ENCODE data around the gene MOB2.
A peak's percentile ranks its signal among the peaks of the same experiment; 100 is the strongest.

The MOB2 gene

GRCh38 chr11:1459219-1459575 is 27.4 kb downstream of the MOB2 start:
- H3K9ac ChIP-seq (ENCODE audit: low read length in 5 of 5), result no peak overlapping the region
- H3K27ac ChIP-seq (ENCODE audit: low read depth, low read length), result no peak overlapping the region
- H3K36me3 ChIP-seq (ENCODE audit: control insufficient read depth in 5 of 5, insufficient read depth in 5 of 5, low read length in 5 of 5), result no peaks in the 10 kb centered on the region
- no peaks in the 10 kb centered on the region for H3K27me3 ChIP-seq (ENCODE audit: control insufficient read depth in 5 of 5, insufficient read depth in 4 of 5, low read length in 5 of 5)
- H3K4me1 ChIP-seq (ENCODE audit: control insufficient read depth in 5 of 5, insufficient read depth in 5 of 5, low read length in 5 of 5), result peaks cover 0 to 25% (median 11%) of the 10 kb centered on the region in 5 donors
- H3K4me3 ChIP-seq (ENCODE audit: low read depth in 1 of 5, low read length in 5 of 5), result no peak overlapping the region
- H3K9me3 ChIP-seq (ENCODE audit: control insufficient read depth in 5 of 5, low read length in 5 of 5), result peaks cover 0 to under 1% (median 0%) of the 10 kb centered on the region in 5 donors

- peaks cover 0 to under 1% (median 0%) of the 10 kb centered on the region in 5 donors for H3K27me3 ChIP-seq (ENCODE audit: control insufficient read depth in 5 of 5, insufficient read depth in 4 of 5, low read length in 5 of 5)
- no peaks in the 10 kb centered on the region for H3K9me3 ChIP-seq (ENCODE audit: control insufficient read depth in 5 of 5, low read length in 5 of 5)
- no peak overlapping the region for H3K27ac ChIP-seq (ENCODE audit: low read depth, low read length)
- no peaks in the 10 kb centered on the region for H3K36me3 ChIP-seq (ENCODE audit: control insufficient read depth in 5 of 5, insufficient read depth in 5 of 5, low read length in 5 of 5)
- no peak overlapping the region for H3K4me3 ChIP-seq (ENCODE audit: low read depth in 1 of 5, low read length in 5 of 5)
- H3K4me1 ChIP-seq (ENCODE audit: control insufficient read depth in 5 of 5, insufficient read depth in 5 of 5, low read length in 5 of 5), result peaks cover 0 to 25% (median 11%) of the 10 kb centered on the region in 5 donors
- peak overlapping the region in 1 of 5 donors; percentile 30 for H3K9ac ChIP-seq (ENCODE audit: low read length in 5 of 5)
Measured at GRCh38 chr11:1458340-1459218, 28.0 kb downstream of the MOB2 start.

GRCh38 chr11:1457856-1458255 is 28.7 kb downstream of the MOB2 start:
- H3K27me3 ChIP-seq (ENCODE audit: control insufficient read depth in 5 of 5, insufficient read depth in 4 of 5, low read length in 5 of 5), result peaks cover 0 to 8% (median 4%) of the 10 kb centered on the region in 5 donors
- H3K9me3 ChIP-seq (ENCODE audit: control insufficient read depth in 5 of 5, low read length in 5 of 5), result no peaks in the 10 kb centered on the region
- H3K36me3 ChIP-seq (ENCODE audit: control insufficient read depth in 5 of 5, insufficient read depth in 5 of 5, low read length in 5 of 5), result no peaks in the 10 kb centered on the region
- no peak overlapping the region for H3K27ac ChIP-seq (ENCODE audit: low read depth, low read length)
- H3K4me1 ChIP-seq (ENCODE audit: control insufficient read depth in 5 of 5, insufficient read depth in 5 of 5, low read length in 5 of 5), result peaks cover 0 to 25% (median 11%) of the 10 kb centered on the region in 5 donors
- H3K4me3 ChIP-seq (ENCODE audit: low read depth in 1 of 5, low read length in 5 of 5), result no peak overlapping the region
- H3K9ac ChIP-seq (ENCODE audit: low read length in 5 of 5), result no peak overlapping the region

- Histone ChIP-seq H3K9ac (ENCODE audit: low read length in 5 of 5) (no peak overlapping the region), H3K36me3 (ENCODE audit: control insufficient read depth in 5 of 5, insufficient read depth in 5 of 5, low read length in 5 of 5) (no peaks in the 10 kb centered on the region), H3K4me1 (ENCODE audit: control insufficient read depth in 5 of 5, insufficient read depth in 5 of 5, low read length in 5 of 5) (peaks cover 0 to 25% (median 11%) of the 10 kb centered on the region in 5 donors), H3K27ac (ENCODE audit: low read depth, low read length) (no peak overlapping the region), H3K4me3 (ENCODE audit: low read depth in 1 of 5, low read length in 5 of 5) (no peak overlapping the region), H3K9me3 (ENCODE audit: control insufficient read depth in 5 of 5, low read length in 5 of 5) (no peaks in the 10 kb centered on the region), H3K27me3 (ENCODE audit: control insufficient read depth in 5 of 5, insufficient read depth in 4 of 5, low read length in 5 of 5) (peaks cover 0 to 14% (median 8%) of the 10 kb centered on the region in 5 donors)
Measured at GRCh38 chr11:1457326-1457680, 29.3 kb downstream of the MOB2 start.

- no peak overlapping the region for H3K9ac ChIP-seq (ENCODE audit: low read length in 5 of 5)
- peaks cover 0 to 18% (median 12%) of the 10 kb centered on the region in 5 donors for H3K27me3 ChIP-seq (ENCODE audit: control insufficient read depth in 5 of 5, insufficient read depth in 4 of 5, low read length in 5 of 5)
- no peak overlapping the region for H3K4me3 ChIP-seq (ENCODE audit: low read depth in 1 of 5, low read length in 5 of 5)
- no peak overlapping the region for H3K27ac ChIP-seq (ENCODE audit: low read depth, low read length)
- no peaks in the 10 kb centered on the region for H3K36me3 ChIP-seq (ENCODE audit: control insufficient read depth in 5 of 5, insufficient read depth in 5 of 5, low read length in 5 of 5)
- no peaks in the 10 kb centered on the region for H3K9me3 ChIP-seq (ENCODE audit: control insufficient read depth in 5 of 5, low read length in 5 of 5)
- H3K4me1 ChIP-seq (ENCODE audit: control insufficient read depth in 5 of 5, insufficient read depth in 5 of 5, low read length in 5 of 5), result peaks cover 0 to 25% (median 11%) of the 10 kb centered on the region in 5 donors
Measured at GRCh38 chr11:1456596-1457325, 29.8 kb downstream of the MOB2 start.

- Histone ChIP-seq H3K4me3 (ENCODE audit: low read depth in 1 of 5, low read length in 5 of 5) (no peak overlapping the region), H3K4me1 (ENCODE audit: control insufficient read depth in 5 of 5, insufficient read depth in 5 of 5, low read length in 5 of 5) (peaks cover 0 to 25% (median 11%) of the 10 kb centered on the region in 5 donors), H3K27ac (ENCODE audit: low read depth, low read length) (no peak overlapping the region), H3K9ac (ENCODE audit: low read length in 5 of 5) (no peak overlapping the region), H3K9me3 (ENCODE audit: control insufficient read depth in 5 of 5, low read length in 5 of 5) (no peaks in the 10 kb centered on the region), H3K27me3 (ENCODE audit: control insufficient read depth in 5 of 5, insufficient read depth in 4 of 5, low read length in 5 of 5) (peaks cover 0 to 22% (median 14%) of the 10 kb centered on the region in 5 donors), H3K36me3 (ENCODE audit: control insufficient read depth in 5 of 5, insufficient read depth in 5 of 5, low read length in 5 of 5) (no peaks in the 10 kb centered on the region)
Measured at GRCh38 chr11:1456176-1456575, 30.4 kb downstream of the MOB2 start.

- H3K27me3 ChIP-seq (ENCODE audit: control insufficient read depth in 5 of 5, insufficient read depth in 4 of 5, low read length in 5 of 5), result peaks cover 0 to 26% (median 15%) of the 10 kb centered on the region in 5 donors
- peaks cover 0 to 21% (median 8%) of the 10 kb centered on the region in 5 donors for H3K4me1 ChIP-seq (ENCODE audit: control insufficient read depth in 5 of 5, insufficient read depth in 5 of 5, low read length in 5 of 5)
- no peaks in the 10 kb centered on the region for H3K36me3 ChIP-seq (ENCODE audit: control insufficient read depth in 5 of 5, insufficient read depth in 5 of 5, low read length in 5 of 5)
- no peak overlapping the region for H3K9ac ChIP-seq (ENCODE audit: low read length in 5 of 5)
- H3K4me3 ChIP-seq (ENCODE audit: low read depth in 1 of 5, low read length in 5 of 5), result no peak overlapping the region
- H3K27ac ChIP-seq (ENCODE audit: low read depth, low read length), result no peak overlapping the region
- no peaks in the 10 kb centered on the region for H3K9me3 ChIP-seq (ENCODE audit: control insufficient read depth in 5 of 5, low read length in 5 of 5)
Measured at GRCh38 chr11:1455763-1456060, 30.9 kb downstream of the MOB2 start.

GRCh38 chr11:1455032-1455762 is 31.4 kb downstream of the MOB2 start:
- Histone ChIP-seq H3K27ac (ENCODE audit: low read depth, low read length) (no peak overlapping the region), H3K9me3 (ENCODE audit: control insufficient read depth in 5 of 5, low read length in 5 of 5) (no peaks in the 10 kb centered on the region), H3K36me3 (ENCODE audit: control insufficient read depth in 5 of 5, insufficient read depth in 5 of 5, low read length in 5 of 5) (no peaks in the 10 kb centered on the region), H3K27me3 (ENCODE audit: control insufficient read depth in 5 of 5, insufficient read depth in 4 of 5, low read length in 5 of 5) (peaks cover 0 to 26% (median 15%) of the 10 kb centered on the region in 5 donors), H3K4me1 (ENCODE audit: control insufficient read depth in 5 of 5, insufficient read depth in 5 of 5, low read length in 5 of 5) (peaks cover 0 to 17% (median 7%) of the 10 kb centered on the region in 5 donors), H3K9ac (ENCODE audit: low read length in 5 of 5) (no peak overlapping the region), H3K4me3 (ENCODE audit: low read depth in 1 of 5, low read length in 5 of 5) (no peak overlapping the region)

GRCh38 chr11:1454576-1454975 is 32.0 kb downstream of the MOB2 start:
- no peaks in the 10 kb centered on the region for H3K9me3 ChIP-seq (ENCODE audit: control insufficient read depth in 5 of 5, low read length in 5 of 5)
- H3K4me1 ChIP-seq (ENCODE audit: control insufficient read depth in 5 of 5, insufficient read depth in 5 of 5, low read length in 5 of 5), result peaks cover 0 to 12% (median 5%) of the 10 kb centered on the region in 5 donors
- H3K36me3 ChIP-seq (ENCODE audit: control insufficient read depth in 5 of 5, insufficient read depth in 5 of 5, low read length in 5 of 5), result no peaks in the 10 kb centered on the region
- no peak overlapping the region for H3K4me3 ChIP-seq (ENCODE audit: low read depth in 1 of 5, low read length in 5 of 5)
- peaks cover 0 to 26% (median 15%) of the 10 kb centered on the region in 5 donors for H3K27me3 ChIP-seq (ENCODE audit: control insufficient read depth in 5 of 5, insufficient read depth in 4 of 5, low read length in 5 of 5)
- no peak overlapping the region for H3K27ac ChIP-seq (ENCODE audit: low read depth, low read length)
- H3K9ac ChIP-seq (ENCODE audit: low read length in 5 of 5), result no peak overlapping the region

Measured in subcutaneous abdominal adipose tissue (tissue), 5 donors.